Fibroblast of lung (primary cell): ENCODE data around the gene CABLES1. TPM values are rescaled to one million over a fixed set of nuclear protein-coding genes. Genes with fewer than 3 reads are reported as not detected.
"Not testable (repeated sequence)": the region's sequence is repeated elsewhere in the genome, so short reads cannot be mapped to it uniquely, and the experiment has no call there.

Experiments used
- DNase-seq, 2 donors: peaks; one replicate each; pipeline versions ENCODE4 v3.0.0 to v3.0.0-alpha.2; 2010; ENCODE audit warnings: low read depth in 2 of 2
- H2AFZ ChIP-seq: 2 replicates; pipeline ENCODE4 v1.5.1; 2012; ENCODE audit warnings: low read length, control low read depth, inconsistent platforms
- H3K27ac ChIP-seq: 2 replicates; pipeline ENCODE4 v1.5.1; 2011; ENCODE audit warnings: low read length, control low read depth; ENCODE audit not compliant: insufficient read depth
- H3K27me3 ChIP-seq: 2 replicates; pipeline ENCODE4 v1.5.1; 2011; ENCODE audit warnings: mild to moderate bottlenecking, low read length; ENCODE audit not compliant: control insufficient read depth, insufficient read depth
- H3K36me3 ChIP-seq: 2 replicates; pipeline ENCODE4 v1.5.1; 2011; ENCODE audit warnings: low read length; ENCODE audit not compliant: control insufficient read depth, insufficient read depth
- H3K4me1 ChIP-seq: 2 replicates; pipeline ENCODE4 v1.5.1; 2011; ENCODE audit warnings: low read length; ENCODE audit not compliant: control insufficient read depth, insufficient read depth; ENCODE audit errors: extremely low read depth
- H3K4me2 ChIP-seq: 2 replicates; pipeline ENCODE4 v1.5.1; 2011; ENCODE audit warnings: low read length, control low read depth; ENCODE audit not compliant: insufficient read depth; ENCODE audit errors: extremely low read depth
- H3K4me3 ChIP-seq, 4 experiments: fragments of 200-600 bp in 1 of 4; sonication (generic) in 1 of 4; replicated peaks in 1 of 4; 2 replicates each; pipeline ENCODE4 v1.5.1; 2011 to 2016; ENCODE audit warnings: low read length in 4 of 4, low read depth in 3 of 4, mild to moderate bottlenecking in 3 of 4, control low read depth in 2 of 4, inconsistent platforms in 1 of 4, mixed read lengths in 1 of 4; ENCODE audit not compliant: insufficient read depth in 1 of 4; ENCODE audit errors: control extremely low read depth in 1 of 4
- H3K79me2 ChIP-seq: 2 replicates; pipeline ENCODE4 v1.5.1; 2012; ENCODE audit warnings: mild to moderate bottlenecking, low read length, inconsistent platforms; ENCODE audit not compliant: control insufficient read depth, insufficient read depth
- H3K9ac ChIP-seq: 2 replicates; pipeline ENCODE4 v1.5.1; 2011; ENCODE audit warnings: mild to moderate bottlenecking, low read length, control low read depth; ENCODE audit not compliant: insufficient read depth
- H3K9me3 ChIP-seq: 2 replicates; pipeline ENCODE4 v1.5.1; 2012; ENCODE audit warnings: low read depth, low read length; ENCODE audit not compliant: control insufficient read depth, insufficient read depth
- H4K20me1 ChIP-seq: 2 replicates; pipeline ENCODE4 v1.5.1; 2011; ENCODE audit warnings: low read length; ENCODE audit not compliant: control insufficient read depth, insufficient read depth; ENCODE audit errors: extremely low read depth
- CTCF ChIP-seq, 2 donors: IDR thresholded peaks in 1 of 2; conservative IDR thresholded peaks in 1 of 2; 1 replicate in 1 of 2; 2 replicates in 1 of 2; pipeline ENCODE4 v1.5.1; 2011 to 2012; ENCODE audit warnings: low read length in 2 of 2, control low read depth in 1 of 2, inconsistent platforms in 1 of 2, low read depth in 1 of 2, mild to moderate bottlenecking in 1 of 2
- EZH2 ChIP-seq: IDR thresholded peaks from 2 replicates; pipeline ENCODE4 v1.5.1; 2012; ENCODE audit warnings: low read length, control low read depth, mild to moderate bottlenecking; ENCODE audit errors: missing control alignments
- polyA plus RNA-seq, 2 donors: library from polyadenylated mRNA; depleted of rRNA in 1 of 2; stranded (reverse) in 1 of 2; unstranded in 1 of 2; fragments of >200 nt; gene quantifications; 2 replicates each; pipeline ENCODE4 v1.2.1, GENCODE V29; 2011 to 2012; ENCODE audit warnings: missing spikeins in 1 of 2
- total RNA-seq: library from RNA; depleted of rRNA; stranded (reverse); fragments of >200 nt; gene quantifications from 2 replicates; pipeline ENCODE4 v1.2.1, GENCODE V29; 2014

CABLES1 gene
- total and polyA plus RNA-seq, 2 donors (not counting 1 experiment from before 2014, with no cell fraction given) = 5.1 to 11.4 TPM

GRCh38 chr18:23239885-23240608, 104.8 kb downstream of the CABLES1 start:
- Histone ChIP-seq H4K20me1 (no peaks in the 10 kb centered on the region), H3K9ac (no peak overlapping the region), H3K27ac (no peak overlapping the region), H3K4me3 (no peak overlapping the region), H3K27me3 (no peaks in the 10 kb centered on the region), H3K4me1 (peaks cover 5% of the 10 kb centered on the region), H2AFZ (no peak overlapping the region), H3K4me2 (no peak overlapping the region), H3K9me3 (no peaks in the 10 kb centered on the region), H3K36me3 (peaks cover 1% of the 10 kb centered on the region), H3K79me2 (no peaks in the 10 kb centered on the region)
- TF ChIP-seq CTCF (conservative IDR thresholded peaks at IDR 0.05 in 1 of 2, IDR thresholded peaks at IDR 0.05 in 1 of 2; ENCODE audit: low read depth in 1 of 2, low read length in 2 of 2) (no peak), EZH2 (no peak)
- no peak for DNase-seq

- no peak overlapping the region for H3K9ac ChIP-seq
- H3K4me1 ChIP-seq = peaks cover 5% of the 10 kb centered on the region
- no peak overlapping the region for H3K4me3 ChIP-seq
- no peaks in the 10 kb centered on the region for H4K20me1 ChIP-seq
- no peaks in the 10 kb centered on the region for H3K27me3 ChIP-seq
- H3K27ac ChIP-seq = no peak overlapping the region
- H3K9me3 ChIP-seq = no peaks in the 10 kb centered on the region
- peaks cover 1% of the 10 kb centered on the region for H3K36me3 ChIP-seq
- no peak overlapping the region for H3K4me2 ChIP-seq
- no peak for DNase-seq
- no peaks in the 10 kb centered on the region for H3K79me2 ChIP-seq
- TF ChIP-seq CTCF (conservative IDR thresholded peaks at IDR 0.05 in 1 of 2, IDR thresholded peaks at IDR 0.05 in 1 of 2; ENCODE audit: low read depth in 1 of 2, low read length in 2 of 2) (no peak), EZH2 (no peak)
- H2AFZ ChIP-seq = no peak overlapping the region
These were observed 105.3 kb downstream of the CABLES1 start for GRCh38 chr18:23240609-23240930.

GRCh38 chr18:23241833-23242496, 106.7 kb downstream of the CABLES1 start:
- H3K4me3 ChIP-seq, H3K9ac ChIP-seq, H3K79me2 ChIP-seq, H3K27me3 ChIP-seq, H3K36me3 ChIP-seq, H3K27ac ChIP-seq, H3K4me1 ChIP-seq, H3K9me3 ChIP-seq, H3K4me2 ChIP-seq, DNase-seq, H2AFZ ChIP-seq, H4K20me1 ChIP-seq: not testable (repeated sequence)
